K562 (cell line): ENCODE results near the gene THUMPD1. TPM values are rescaled to one million over a fixed set of nuclear protein-coding genes. Genes with fewer than 3 reads are reported as not detected.
"Not testable (repeated sequence)": the region's sequence is repeated elsewhere in the genome, so short reads cannot be mapped to it uniquely, and the experiment has no call there.

Source experiments
- ATAC-seq: fragments of 200-7000 bp; cut with Tn5 transposase; 3 replicates; pipeline ENCODE4 v1.9.1; 2020; ENCODE audit warnings: moderate library complexity
- BruUV-seq: library from RNA; stranded (reverse); fragments of 400-500 nt; replicated peaks from 2 replicates; lab custom pipeline; 2021; lab: Mats Ljungman, UMichigan
- CTCF ChIA-PET: fragments of 300-600 bp; formaldehyde crosslinking; extraction: SDS; loops from one replicate; lab custom pipeline; 2021; ENCODE audit warnings: low intra/inter-chr PET ratio; lab: Yijun Ruan, JAX
- POLR2A ChIA-PET: fragments of 300-600, 350-650 bp; sonication (Branson Sonifier 250); formaldehyde crosslinking; extraction: SDS; loops from one replicate; lab custom pipeline; 2021; ENCODE audit warnings: antibody characterized with exemption, inconsistent platforms; lab: Yijun Ruan, JAX
- DNase-seq, 4 experiments: peaks; one replicate each; pipeline versions ENCODE4 v3.0.0 to v3.0.0-alpha.2; 2011 to 2018; ENCODE audit warnings: low spot score in 3 of 4, mixed read lengths in 3 of 4; ENCODE audit errors: extremely low read depth in 1 of 4
- FAIRE-seq: peaks from 2 replicates; lab custom pipeline; 2011; peaks lifted over from hg19 to GRCh38; lab: Jason Lieb, UNC
- H2AFZ ChIP-seq: 2 replicates; pipeline ENCODE4 v1.6.0; 2011; ENCODE audit warnings: low read depth, low read length, control low read depth, inconsistent platforms
- H3K27ac ChIP-seq: fragments of 200-600 bp; 3 replicates; pipeline ENCODE4 v1.8.0; 2011; ENCODE audit warnings: low read depth, mild to moderate bottlenecking, control low read depth, inconsistent platforms, low read length, moderate library complexity, mixed read lengths; ENCODE audit errors: extremely low read depth
- H3K27me3 ChIP-seq, 2 experiments: fragments of 300-600 bp in 1 of 2; 2 replicates in 1 of 2; 3 replicates in 1 of 2; pipeline versions ENCODE4 v1.6.0 to v1.8.0; 2011; ENCODE audit warnings: inconsistent platforms in 2 of 2, low read length in 2 of 2, mild to moderate bottlenecking in 1 of 2, mixed read lengths in 1 of 2, moderate library complexity in 1 of 2; ENCODE audit not compliant: control insufficient read depth in 2 of 2, insufficient read depth in 2 of 2
- H3K36me3 ChIP-seq: fragments of 300-600 bp; 3 replicates; pipeline ENCODE4 v1.8.0; 2011; ENCODE audit warnings: mild to moderate bottlenecking, low read length, inconsistent platforms; ENCODE audit not compliant: control insufficient read depth, insufficient read depth
- H3K4me1 ChIP-seq, 2 experiments: fragments of 200-600 bp in 1 of 2; replicated peaks in 1 of 2; 2 replicates in 1 of 2; 3 replicates in 1 of 2; pipeline versions ENCODE4 v1.5.1 to v1.8.0; 2011; ENCODE audit warnings: inconsistent platforms in 2 of 2, low read length in 2 of 2, mild to moderate bottlenecking in 1 of 2, mixed read lengths in 1 of 2, moderate library complexity in 1 of 2; ENCODE audit not compliant: control insufficient read depth in 2 of 2, insufficient read depth in 2 of 2
- H3K4me2 ChIP-seq: 2 replicates; pipeline ENCODE4 v1.6.1; 2011; ENCODE audit warnings: low read length, control low read depth, inconsistent platforms, mixed read lengths; ENCODE audit not compliant: insufficient read depth
- H3K4me3 ChIP-seq: fragments of 200-600 bp; sonication (generic), shearing (Covaris generic); 2 replicates; pipeline ENCODE4 v1.5.1; 2016; ENCODE audit warnings: control low read depth, inconsistent platforms
- H3K79me2 ChIP-seq: fragments of 200-600 bp; 3 replicates; pipeline ENCODE4 v1.8.0; 2011; ENCODE audit warnings: low read length, inconsistent platforms; ENCODE audit not compliant: control insufficient read depth, insufficient read depth
- H3K9ac ChIP-seq, 2 experiments: 2 replicates each; pipeline versions ENCODE4 v1.6.0 to v1.6.1; 2011; ENCODE audit warnings: low read depth in 2 of 2, low read length in 2 of 2, control low read depth in 1 of 2, inconsistent platforms in 1 of 2, mild to moderate bottlenecking in 1 of 2, mixed read lengths in 1 of 2; ENCODE audit not compliant: insufficient read depth in 1 of 2
- H3K9me1 ChIP-seq: one replicate; pipeline ENCODE4 v1.6.0; 2011; ENCODE audit warnings: inconsistent platforms, mild to moderate bottlenecking, low read length, moderate library complexity; ENCODE audit not compliant: control insufficient read depth, insufficient read depth
- H3K9me3 ChIP-seq: replicated peaks from 2 replicates; pipeline ENCODE4 v1.5.1; 2011; ENCODE audit warnings: low read depth, low read length, inconsistent platforms; ENCODE audit not compliant: control insufficient read depth, insufficient read depth
- H4K20me1 ChIP-seq: replicated peaks from 2 replicates; pipeline ENCODE4 v1.6.1; 2011; ENCODE audit warnings: low read length, inconsistent platforms, mixed read lengths; ENCODE audit not compliant: control insufficient read depth, insufficient read depth
- HNRNPUL1 ChIP-seq: fragments of 200-400 bp; formaldehyde crosslinking; IDR thresholded peaks from 2 replicates; pipeline ENCODE4 v1.6.1; 2017; ENCODE audit warnings: low read length
- KDM5B ChIP-seq: fragments of 200-600 bp; sonication (generic); IDR thresholded peaks from 2 replicates; pipeline ENCODE4 v1.6.1; 2012; ENCODE audit warnings: low read depth, mild to moderate bottlenecking, moderate library complexity, low read length, control low read depth, inconsistent platforms; ENCODE audit not compliant: insufficient replicate concordance
- ZNF253 ChIP-seq: fragments of 250-450 bp; sonication (Bioruptor Pico); conservative IDR thresholded peaks from 2 replicates; pipeline ENCODE4 v1.6.1; 2021; ENCODE audit warnings: mild to moderate bottlenecking
- WGBS: fragments of 100-300 bp; shearing (Covaris generic); methylation state at CpG from one replicate; pipeline ENCODE4 v1.1.6; 2016; ENCODE audit warnings: low coverage, mixed read lengths; ENCODE audit not compliant: insufficient coverage; ENCODE audit errors: missing lambda C conversion rate; 5-methylcytosine and 5-hydroxymethylcytosine counted together
- in situ Hi-C: fragments of 300-500 bp; cut with MboI; formaldehyde crosslinking; loops from 4 replicates; pipeline ENCODE4 v1.15.0; 2018; ENCODE audit warnings: inconsistent platforms, mixed read lengths
- intact Hi-C: fragments of 100-400 bp; cut with micrococcal nuclease; formaldehyde crosslinking; loops from 2 replicates; pipeline ENCODE4 v1.14.2; 2022
- polyA plus RNA-seq, 8 experiments: library from polyadenylated mRNA; depleted of rRNA in 4 of 8; stranded (reverse) in 5 of 8; unstranded in 3 of 8; fragments of >200 nt; fragmentation: Nextera tagmentation in 2 of 8; fragmentation: Illumina TruSeq in 1 of 8; extraction: Ambion mirVana in 2 of 8; extraction: Trizol in 1 of 8; gene quantifications; 2 replicates each; pipeline versions ENCODE4 v1.2.1 to v1.2.3, GENCODE V29; 2011 to 2014; ENCODE audit warnings: inconsistent platforms in 1 of 8, missing spikeins in 1 of 8
- total RNA-seq, 7 experiments: library from RNA; depleted of rRNA in 6 of 7; stranded (reverse); fragments of >200 nt in 6 of 7; fragmentation: Illumina TruSeq in 2 of 7; extraction: Trizol in 2 of 7; gene quantifications; 2 replicates each; pipeline versions ENCODE4 v1.2.1 to v1.2.3, GENCODE V29; 2011 to 2021; ENCODE audit warnings: low replicate concordance in 1 of 7

Gene THUMPD1
- total and polyA plus RNA-seq, 9 of the 15 experiments (the other 6 are each of a cell fraction or from before 2014, with no cell fraction given) = 37.8 to 101 (median 56.8) TPM

GRCh38 chr16:20707461-20707860 is 34.2 kb downstream of the THUMPD1 start:
- Histone ChIP-seq H3K79me2 (no peaks in the 10 kb centered on the region), H4K20me1 (no peaks in the 10 kb centered on the region), H3K36me3 (no peaks in the 10 kb centered on the region; the same call in 2 of the 3 replicates), H3K9me3 (no peaks in the 10 kb centered on the region), H3K4me1 (no peaks in the 10 kb centered on the region), H3K9ac (no peak overlapping the region), H3K27me3 (no peaks in the 10 kb centered on the region), H3K27ac (no peak overlapping the region), H3K9me1 (no peaks in the 10 kb centered on the region), H3K4me2 (no peak overlapping the region), H2AFZ (no peak overlapping the region), H3K4me3 (no peak overlapping the region)
- no peak for FAIRE-seq
- BruUV-seq = no TSS peak
- TF ChIP-seq HNRNPUL1 (no peak), KDM5B (no peak), ZNF253 (no peak)
- CTCF ChIA-PET = no interaction called here
- POLR2A ChIA-PET = interaction anchor here (0.9 to 1.1 kb wide), 2 partner anchors 12 to 14 kb away, joined by 3 to 4 read pairs; no protein-coding TSS in a partner anchor
- ATAC-seq = no peak
- no peak for DNase-seq
- 58% methylated on average over 2 of the region's 2 CpGs for WGBS
- in situ Hi-C loops (no loop called here), intact Hi-C loops (no loop called here)

DNA sequence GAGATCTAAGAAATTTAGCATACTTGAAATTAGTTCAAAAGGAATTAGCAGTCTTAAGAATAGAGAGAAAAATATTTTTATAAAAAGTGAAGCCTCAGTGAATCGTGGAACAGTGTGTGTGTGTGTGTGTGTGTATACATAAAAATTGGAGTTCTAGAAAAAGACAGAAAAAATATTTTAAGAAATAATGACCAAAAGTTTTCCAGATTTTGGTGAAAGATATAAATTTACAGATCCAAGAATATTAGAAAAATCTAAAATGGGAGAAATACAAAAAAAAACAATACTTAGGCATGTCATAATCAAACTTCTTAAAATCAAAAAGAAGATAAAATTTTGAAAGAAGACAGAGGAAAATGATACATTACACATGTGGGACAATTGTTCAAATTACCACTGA is 35.6 kb downstream of the THUMPD1 start:
- FAIRE-seq, H3K27me3 ChIP-seq, DNase-seq, H3K9me3 ChIP-seq, BruUV-seq, H3K79me2 ChIP-seq, H3K4me1 ChIP-seq, H3K36me3 ChIP-seq, H2AFZ ChIP-seq, H4K20me1 ChIP-seq, H3K4me3 ChIP-seq, H3K9me1 ChIP-seq, in situ Hi-C loops, H3K9ac ChIP-seq, ATAC-seq, CTCF ChIA-PET, intact Hi-C loops, H3K4me2 ChIP-seq, H3K27ac ChIP-seq: not testable (repeated sequence)
- POLR2A ChIA-PET = interaction anchor here (0.6 kb wide), 1 partner anchor 23 kb away, joined by 4 read pairs; no protein-coding TSS in a partner anchor
- 11% methylated on average over 1 of the region's 1 CpG for WGBS
